Endothelial cell of hepatic sinusoid (primary cell): ENCODE results near the gene HMX2.
"Not testable (repeated sequence)": the region's sequence is repeated elsewhere in the genome, so short reads cannot be mapped to it uniquely, and the experiment has no call there.

Source experiments
- in situ Hi-C: cut with HindIII; loops from 2 replicates; pipeline ENCODE4 v1.10.0; 2017; ENCODE audit warnings: low sequenced_read_pairs

HMX2 gene

DNA sequence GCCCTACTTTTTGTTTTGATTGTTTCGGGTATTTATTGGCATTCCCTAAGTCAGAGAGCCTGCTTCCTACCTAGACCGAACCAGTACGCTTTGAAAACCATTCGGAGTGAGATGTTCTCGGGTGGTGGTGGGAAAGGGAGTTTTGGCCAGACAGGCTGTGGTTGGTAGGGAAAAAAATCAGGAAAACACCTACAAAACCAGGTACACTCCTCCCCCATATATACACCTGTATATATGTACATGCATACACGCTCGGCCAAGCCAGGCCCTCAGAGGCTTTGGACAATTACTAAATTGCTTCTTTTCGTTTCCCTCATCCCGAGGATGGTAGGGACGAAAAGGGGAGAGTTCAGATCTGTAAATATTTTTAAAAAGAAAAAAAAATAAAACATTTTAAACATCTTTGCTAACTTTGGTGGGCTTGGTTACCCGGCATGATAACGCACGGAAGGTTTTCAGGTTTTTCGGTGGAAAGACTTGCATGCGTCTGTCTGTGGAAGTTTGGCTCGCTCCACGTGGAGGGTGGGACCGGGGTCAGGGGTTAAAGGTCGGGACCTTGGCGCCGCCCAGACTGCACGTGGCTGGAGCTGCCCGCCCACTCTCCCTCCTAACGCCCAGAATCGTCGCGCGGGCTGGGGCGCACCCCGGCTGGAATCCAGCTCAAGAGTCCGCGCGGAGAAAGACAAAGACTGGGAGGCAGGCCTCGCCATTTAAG lies 2.5 kb downstream of the HMX2 start:
- in situ Hi-C loops = no loop called here

DNA sequence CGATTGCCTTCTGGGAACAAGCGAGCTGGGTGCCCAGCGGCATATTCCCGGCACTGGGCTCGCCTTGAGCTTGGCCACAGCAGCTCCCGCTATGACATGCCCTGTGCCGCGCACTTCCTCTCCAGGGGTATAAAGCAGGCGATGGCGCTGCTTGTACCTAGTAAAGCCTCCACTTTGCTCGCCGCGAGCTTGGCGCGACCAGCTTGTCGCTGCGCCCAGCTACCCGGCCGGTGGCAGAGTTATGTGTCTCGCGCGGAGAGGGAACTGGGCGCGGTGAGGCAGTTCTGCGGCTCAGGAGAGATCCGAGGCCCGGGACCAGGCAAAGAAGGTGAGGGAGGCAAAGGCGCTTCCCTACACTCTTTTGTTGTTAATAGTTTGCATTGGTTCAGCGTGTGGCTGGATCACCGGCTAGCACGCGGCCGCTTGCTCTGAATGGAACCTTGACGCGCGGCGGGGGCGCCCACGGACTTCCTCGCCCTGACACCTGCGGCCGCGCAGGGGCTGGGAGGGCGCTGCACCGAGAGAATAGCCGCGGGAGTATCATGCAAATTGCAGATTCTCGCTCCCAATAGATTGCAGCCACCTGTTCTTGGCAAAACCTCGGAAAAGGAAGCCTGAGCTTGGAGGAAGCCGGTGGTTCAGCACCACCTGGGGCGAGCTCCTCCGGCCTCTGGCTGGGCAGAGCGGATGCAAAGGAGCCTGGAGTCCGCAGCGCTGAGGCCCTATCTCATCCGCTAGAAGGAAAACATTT lies 3.2 kb downstream of the HMX2 start:
- in situ Hi-C loops = no loop called here

DNA sequence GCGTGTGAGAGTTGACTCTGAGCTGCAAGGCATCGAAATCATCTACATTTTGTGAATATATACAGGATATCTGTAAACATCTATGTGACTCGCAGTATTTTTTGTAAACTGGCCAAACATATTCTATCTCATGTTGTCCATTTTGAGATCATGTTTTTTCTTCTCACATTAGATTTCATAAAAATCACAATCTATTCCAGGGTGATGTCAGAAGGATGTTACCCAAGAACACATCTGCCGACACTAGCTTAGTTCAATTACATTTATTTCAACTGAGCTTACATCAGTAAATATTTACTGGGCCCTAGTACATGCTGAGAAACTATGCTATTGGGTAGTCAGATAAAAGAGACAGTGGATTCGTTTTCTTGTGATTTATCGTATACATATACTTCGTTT lies 3.8 kb downstream of the HMX2 start:
- in situ Hi-C loops = no loop called here

DNA sequence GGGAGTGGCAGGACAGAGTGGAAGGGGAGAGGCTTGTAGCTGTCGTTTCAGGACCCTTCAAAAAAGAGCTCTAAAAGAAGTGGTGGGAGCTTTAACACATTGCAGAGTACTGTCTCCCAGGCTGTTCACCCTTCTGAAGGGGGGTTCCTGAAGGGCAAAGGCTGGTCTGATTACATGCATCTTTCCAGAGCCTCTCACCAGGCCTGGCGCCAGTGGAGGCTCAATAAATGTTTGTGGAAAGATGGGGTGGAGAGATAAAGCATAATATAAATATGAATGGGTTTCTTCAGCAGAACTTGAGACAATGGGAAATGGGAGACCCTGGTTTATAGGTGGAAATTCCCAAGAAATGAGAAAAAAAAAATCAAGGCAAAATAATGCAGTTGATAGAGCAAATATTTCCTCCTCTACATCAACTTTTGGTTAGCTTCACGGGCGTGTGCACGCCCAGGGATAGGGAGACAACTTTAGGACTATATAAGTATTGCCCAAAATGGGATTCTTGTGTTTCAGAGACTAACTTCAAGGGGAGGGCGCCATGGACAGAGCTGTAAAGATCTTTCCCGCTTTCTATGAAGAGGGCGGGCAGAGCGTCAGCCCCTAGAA lies 5.7 kb downstream of the HMX2 start:
- in situ Hi-C loops = no loop called here

DNA sequence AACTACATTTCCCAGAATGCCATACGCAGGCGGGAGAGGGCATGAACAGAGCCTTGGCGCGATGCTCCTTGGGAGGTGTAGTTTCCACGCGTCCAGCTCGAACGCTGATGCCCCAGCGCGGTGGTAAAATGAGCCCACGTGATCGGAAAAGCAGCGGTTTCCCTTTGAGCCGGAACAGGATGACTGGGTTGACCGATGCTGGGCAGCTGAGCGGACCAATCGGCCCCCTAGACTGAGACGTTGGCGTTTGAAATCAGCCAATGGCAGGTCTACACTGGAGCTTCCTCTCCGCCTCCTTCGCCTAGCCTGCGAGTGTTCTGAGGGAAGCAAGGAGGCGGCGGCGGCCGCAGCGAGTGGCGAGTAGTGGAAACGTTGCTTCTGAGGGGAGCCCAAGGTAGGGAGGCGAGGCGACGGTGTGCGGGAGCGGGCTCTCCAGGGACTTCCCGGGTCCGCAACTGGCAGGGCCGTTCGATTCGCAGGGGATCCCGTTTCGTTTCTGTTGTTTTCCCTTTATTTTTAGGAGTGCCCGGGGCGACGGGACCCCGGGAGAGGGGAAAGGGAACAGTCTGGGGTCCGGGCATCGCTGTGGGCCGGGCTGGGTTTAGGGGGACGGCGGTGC lies 6.3 kb downstream of the HMX2 start, which contains the start of gene BUB3:
BUB3 (plus strand) TSS at position 311 of the 619 bp plus-strand sequence. CDS start 516 bp downstream, outside the sequence.
- in situ Hi-C loops = no loop called here

DNA sequence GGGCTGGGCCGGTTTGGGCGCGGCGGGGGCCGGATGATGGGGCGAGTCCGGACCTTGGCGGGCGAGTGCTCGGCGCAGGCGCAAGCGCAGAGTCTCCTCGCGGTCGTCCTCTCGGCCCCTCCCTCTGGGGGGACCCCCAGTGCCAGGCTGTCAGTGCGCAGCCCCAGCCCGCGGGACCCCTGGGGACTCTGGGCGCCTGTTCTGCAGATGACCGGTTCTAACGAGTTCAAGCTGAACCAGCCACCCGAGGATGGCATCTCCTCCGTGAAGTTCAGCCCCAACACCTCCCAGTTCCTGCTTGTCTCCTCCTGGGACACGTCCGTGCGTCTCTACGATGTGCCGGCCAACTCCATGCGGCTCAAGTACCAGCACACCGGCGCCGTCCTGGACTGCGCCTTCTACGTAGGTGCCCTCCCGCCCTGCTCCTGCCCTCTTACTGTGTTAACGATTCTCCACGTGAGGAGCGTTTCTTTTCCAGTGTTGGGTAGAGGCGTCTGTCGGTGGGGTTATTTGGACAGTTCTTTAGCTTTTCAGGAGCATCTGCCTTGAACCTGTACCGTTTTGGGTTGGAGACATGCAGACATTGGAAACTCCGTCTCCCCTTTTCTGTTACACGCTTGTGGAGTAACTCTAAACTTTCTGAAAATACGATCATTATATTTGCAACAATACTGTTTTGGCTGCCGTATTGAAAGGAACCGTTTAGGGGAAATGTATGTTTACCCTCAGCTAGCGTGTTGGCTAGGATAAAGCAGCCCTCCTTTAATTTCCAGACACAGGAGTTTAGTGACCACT lies 7.0 kb downstream of the HMX2 start:
- in situ Hi-C loops = no loop called here

DNA sequence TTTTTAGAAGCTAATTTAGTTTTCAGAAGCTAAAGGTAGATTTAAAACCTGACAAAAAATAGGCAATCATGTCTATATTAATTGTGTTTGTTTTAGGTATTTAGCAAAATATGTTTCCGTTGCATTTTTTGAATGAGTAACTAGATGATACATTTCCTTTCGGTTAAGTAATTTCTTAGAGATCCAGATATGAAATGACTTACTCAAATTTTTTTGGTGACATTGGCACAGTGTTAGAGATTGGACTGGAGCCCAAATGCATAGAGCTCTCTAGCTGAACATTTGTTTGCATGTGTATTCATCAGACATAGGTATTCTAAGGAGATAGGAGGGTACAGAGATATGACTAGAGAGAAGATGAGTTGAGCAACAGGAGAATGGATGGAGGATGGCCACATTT lies 8.1 kb downstream of the HMX2 start:
- in situ Hi-C loops = no loop called here

DNA sequence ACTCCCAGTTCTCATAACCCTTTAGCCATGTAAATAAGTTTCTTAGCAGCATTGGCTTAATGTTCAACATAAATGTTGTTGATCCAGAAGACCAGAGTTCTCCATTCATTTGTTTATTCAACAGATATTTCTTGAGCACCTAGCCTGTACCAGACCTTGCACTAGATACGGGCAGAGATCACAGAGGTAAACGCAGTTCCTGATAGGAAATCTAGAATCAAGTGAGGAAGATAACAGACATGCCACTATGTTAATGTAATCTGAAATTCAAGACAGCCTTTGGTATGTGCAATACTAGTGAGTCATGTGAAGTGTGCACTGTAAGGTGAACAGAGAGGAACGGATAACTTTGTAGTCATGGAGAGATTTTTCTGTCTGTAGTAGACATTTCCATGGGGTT lies 9.3 kb downstream of the HMX2 start:
- in situ Hi-C loops = no loop called here

DNA sequence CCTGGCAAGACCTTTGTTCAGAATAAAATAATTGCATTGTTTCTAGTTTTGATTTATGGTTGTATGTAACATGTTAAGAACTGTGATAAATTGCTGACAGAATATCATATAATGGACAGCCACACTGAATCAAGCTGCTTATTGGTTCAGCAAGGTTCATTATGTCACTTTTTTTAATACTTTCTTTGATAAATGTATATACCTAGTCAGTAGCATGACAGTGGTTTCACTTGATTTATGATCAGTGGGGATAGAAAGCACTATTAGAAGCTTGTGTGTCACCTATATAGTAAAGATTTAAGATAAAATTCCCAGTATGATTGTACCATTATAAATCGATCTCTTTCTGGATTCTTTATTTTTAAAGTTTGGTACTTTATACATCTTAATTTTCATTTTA lies 10.7 kb downstream of the HMX2 start:
- in situ Hi-C loops = no loop called here

DNA sequence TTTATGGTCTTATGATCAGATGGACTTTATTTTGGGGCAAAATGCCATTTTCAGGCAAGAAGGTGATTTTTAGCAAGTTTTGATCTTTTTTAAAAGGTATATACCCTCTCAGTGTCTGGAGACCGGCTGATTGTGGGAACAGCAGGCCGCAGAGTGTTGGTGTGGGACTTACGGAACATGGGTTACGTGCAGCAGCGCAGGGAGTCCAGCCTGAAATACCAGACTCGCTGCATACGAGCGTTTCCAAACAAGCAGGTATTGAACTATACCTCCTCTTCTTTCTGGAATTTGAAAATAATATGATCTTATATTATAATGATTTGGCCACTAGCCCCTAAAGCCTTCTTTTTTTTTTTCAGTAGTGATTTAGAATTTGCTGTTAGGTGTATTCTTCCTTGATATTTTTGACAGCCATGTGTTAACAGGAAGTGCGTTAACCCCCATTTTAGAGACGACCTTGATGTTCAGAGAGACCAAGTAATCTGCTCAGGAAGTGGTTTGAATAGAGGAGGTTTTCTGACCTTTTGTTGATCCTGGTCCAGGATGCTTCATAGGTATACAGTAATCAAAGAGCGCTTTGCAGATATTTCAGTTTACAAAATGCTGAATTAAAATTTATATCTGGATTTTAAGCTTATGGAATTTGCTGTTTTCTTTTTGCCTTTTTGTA lies 12.5 kb downstream of the HMX2 start:
- in situ Hi-C loops = no loop called here

DNA sequence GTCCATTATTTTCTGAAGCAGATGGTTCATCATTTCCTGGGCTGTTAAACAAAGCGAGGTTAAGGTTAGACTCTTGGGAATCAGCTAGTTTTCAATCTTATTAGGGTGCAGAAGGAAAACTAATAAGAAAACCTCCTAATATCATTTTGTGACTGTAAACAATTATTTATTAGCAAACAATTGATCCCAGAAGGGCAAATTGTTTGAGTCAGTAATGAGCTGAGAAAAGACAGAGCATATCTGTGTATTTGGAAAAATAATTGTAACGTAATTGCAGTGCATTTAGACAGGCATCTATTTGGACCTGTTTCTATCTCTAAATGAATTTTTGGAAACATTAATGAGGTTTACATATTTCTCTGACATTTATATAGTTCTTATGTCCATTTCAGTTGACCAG lies 16.4 kb downstream of the HMX2 start:
- in situ Hi-C loops = no loop called here

DNA sequence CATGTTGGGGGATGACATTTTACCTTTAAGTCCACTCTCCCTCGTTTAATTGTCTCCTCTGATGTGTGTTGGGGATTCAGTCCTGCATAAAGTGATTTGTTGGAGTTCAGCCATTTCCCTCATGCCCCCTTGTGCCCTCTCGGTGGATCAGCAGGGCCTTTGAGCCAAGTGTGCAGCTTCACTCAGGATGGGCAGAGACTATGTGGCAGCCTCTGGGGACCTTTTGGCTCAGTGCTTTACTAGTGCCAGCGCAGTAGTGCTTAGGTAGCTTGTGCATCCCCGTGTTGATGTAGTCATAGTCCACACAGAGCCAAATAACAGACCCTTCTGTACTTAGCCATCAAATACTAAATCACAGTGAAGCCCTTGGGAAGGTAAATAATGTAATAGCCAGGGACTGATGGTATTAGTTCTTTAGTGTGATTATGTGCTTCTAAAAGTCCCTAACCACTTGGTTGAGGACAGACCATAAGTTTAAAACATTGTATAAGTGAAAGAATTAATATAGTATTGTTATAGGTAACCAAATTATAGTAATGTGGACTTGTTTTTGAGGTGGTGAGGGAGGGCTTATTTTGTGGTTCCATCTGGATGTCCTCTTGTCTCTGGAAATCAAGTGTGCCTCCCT lies 17.6 kb downstream of the HMX2 start:
- in situ Hi-C loops = no loop called here

DNA sequence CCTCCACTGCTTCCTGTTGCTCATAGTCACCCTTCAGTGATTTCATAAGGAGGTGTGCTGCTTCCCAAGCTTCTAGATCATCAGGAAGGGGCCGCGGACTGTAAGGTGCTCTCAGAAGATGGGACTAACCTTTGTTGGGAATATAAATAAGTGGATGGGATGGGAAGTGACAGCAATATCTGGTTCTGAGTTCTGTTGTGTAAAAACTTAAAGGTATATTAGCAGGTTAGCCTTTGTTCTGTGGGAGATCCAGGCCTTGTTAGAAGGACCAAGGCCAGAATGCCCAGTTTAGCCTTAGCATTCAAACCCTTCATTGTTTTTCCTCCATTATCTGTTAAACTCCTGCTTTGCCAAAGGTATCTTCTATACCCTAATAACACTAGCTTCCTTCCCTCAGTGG lies 18.7 kb downstream of the HMX2 start:
- in situ Hi-C loops = no loop called here

DNA sequence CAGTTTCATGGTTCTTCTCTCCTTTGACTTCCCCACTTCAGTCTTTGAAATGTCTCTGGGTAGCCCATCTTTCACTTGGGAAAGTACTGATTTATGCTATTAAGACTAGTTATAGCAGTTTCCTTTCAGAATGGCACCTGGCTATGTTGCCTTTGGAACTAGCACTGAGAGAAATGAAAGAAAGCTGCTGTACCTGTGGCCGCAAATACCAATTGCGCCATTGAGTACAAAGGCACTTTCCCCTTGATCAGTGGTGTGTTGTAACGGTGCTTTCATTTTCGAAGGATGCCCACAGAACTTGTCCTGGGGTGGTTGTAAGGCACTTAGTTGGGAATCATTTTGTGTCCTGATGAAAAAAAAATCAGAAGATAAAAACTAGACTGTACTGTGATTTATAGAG lies 23.0 kb downstream of the HMX2 start:
- in situ Hi-C loops = no loop called here

DNA sequence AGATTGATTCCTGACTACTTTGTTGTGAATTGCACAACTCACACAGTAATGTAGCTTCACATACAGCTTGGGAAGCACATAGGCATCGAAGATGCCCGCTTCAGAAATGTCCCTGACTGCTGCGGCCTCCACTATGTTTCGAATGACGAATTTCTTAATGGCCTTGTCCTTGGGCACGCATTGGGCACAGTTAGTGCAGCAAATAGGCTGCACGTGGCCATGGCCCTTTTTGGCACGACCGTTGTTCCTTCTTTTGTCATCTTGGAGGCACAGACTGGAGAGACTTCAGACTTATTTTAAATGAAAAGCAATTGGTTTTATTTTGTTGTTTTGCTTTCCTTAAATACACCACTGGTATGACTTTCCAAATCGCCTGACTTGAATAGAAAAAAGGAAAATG lies 23.7 kb downstream of the HMX2 start:
- in situ Hi-C loops = not testable (repeated sequence)

DNA sequence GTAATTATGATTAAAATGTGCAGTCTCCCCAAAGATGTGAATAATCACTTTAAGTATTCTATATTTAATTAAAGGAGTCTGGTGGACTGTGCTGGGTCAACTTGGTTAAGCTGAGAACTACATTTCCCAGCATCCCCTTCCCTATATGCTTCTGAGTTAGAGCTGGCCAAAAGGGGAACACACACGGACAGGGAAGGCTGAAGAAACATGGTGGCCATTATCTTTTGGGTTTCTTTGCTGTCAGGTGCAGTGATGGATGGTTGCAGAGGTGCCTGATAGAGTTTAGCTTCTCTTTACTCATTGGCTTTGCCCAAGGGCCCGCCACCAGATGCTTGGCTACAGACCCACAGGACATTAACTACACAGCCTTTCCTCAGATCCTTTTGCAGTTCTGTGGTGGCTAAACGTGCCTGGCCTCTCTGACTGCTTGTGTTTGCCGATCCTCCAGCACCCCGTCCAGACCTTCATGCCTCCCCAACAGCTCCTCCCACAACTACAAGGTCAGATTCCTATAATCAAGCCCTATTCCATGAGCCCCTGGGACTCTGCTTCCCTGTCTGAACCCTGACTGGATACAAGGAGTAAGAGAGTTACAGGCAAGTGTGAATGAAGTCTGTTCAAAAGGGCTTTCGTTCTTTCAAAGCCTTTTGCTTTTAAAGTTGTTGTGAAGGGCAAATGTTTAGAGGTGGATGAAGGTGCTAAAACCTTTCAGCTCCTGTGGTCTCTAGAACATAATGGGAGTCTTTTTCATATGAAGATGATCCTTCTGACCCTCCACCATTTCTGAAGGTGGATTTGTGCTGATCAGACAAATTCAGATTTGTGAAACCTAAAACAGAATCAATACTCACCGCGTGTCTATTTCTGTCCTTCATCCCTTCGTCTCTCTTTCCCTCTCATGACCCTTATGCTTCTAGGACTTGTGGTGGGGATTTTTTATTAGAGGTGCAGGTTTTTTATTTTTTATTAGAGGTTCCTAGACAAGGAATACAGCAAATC lies 27.8 kb downstream of the HMX2 start:
- in situ Hi-C loops = no loop called here

DNA sequence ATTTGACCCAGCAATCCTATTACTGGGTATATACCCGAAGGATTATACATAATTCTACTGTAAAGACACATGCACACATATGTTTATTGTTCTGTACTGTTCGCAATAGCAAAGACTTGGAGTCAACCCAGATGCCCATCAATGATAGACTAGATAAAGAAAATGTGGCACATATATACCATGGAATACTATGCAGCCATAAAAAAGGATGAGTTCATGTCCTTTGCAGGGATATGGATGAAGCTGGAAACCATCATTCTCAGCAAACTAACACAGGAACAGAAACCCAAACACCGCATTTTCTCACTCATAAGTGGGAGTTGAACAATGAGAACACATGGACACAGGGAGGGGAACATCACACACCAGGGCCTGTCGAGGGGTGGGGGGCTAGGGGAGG lies 30.5 kb downstream of the HMX2 start:
- in situ Hi-C loops = not testable (repeated sequence)
